GM12865 (cell line): Measurements from ENCODE around the gene TIAL1.
"Not testable (repeated sequence)": the region's sequence is repeated elsewhere in the genome, so short reads cannot be mapped to it uniquely, and the experiment has no call there.

Experiments
- DNase-seq: peaks from one replicate; pipeline ENCODE4 v3.0.0; 2010; ENCODE audit warnings: low read depth
- H3K4me3 ChIP-seq: 2 replicates; pipeline ENCODE4 v1.5.1; 2011; ENCODE audit warnings: mild to moderate bottlenecking, low read depth, low read length, control low read depth
- TF ChIP-seq, protein P1 (sequence below): IDR thresholded peaks from 2 replicates; pipeline ENCODE4 v1.5.1; 2011; ENCODE audit warnings: low read length, control low read depth, low read depth, inconsistent platforms; ENCODE audit not compliant: insufficient read depth; ENCODE audit errors: missing control alignments

TIAL1 gene

DNA sequence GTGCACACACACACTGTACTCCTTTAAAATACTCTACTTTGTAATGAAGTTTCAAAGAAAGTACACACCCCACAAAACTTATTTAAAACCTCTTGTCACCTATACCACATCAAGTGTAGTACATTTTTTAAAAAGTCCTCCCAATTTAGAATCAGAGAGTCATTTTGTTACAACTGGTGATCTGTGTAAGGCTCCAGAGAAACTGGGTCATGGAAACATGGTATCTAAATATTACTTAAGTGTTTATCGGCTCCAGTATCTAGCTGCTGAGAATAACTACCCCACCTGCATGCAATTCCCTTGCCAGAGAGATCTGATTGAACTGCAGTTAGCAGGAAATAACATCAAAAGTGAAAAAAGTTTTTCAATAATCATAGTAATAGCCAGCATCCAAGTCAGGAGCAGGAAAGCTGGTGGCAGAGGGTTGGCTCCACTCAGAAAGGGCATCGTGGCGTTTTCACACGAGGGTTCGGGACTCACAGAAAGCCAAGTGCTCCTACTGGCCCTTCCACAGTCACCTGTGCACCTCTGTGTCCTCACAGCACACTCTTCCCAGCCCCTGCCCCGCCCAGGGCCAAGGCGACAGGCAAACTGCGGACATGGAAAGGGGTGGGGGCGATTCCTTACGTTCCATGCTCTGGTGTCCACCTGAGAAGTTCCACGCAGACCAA lies 60.8 kb downstream of the TIAL1 start:
- no peak overlapping the region for H3K4me3 ChIP-seq
- TF ChIP-seq, protein P1, sequence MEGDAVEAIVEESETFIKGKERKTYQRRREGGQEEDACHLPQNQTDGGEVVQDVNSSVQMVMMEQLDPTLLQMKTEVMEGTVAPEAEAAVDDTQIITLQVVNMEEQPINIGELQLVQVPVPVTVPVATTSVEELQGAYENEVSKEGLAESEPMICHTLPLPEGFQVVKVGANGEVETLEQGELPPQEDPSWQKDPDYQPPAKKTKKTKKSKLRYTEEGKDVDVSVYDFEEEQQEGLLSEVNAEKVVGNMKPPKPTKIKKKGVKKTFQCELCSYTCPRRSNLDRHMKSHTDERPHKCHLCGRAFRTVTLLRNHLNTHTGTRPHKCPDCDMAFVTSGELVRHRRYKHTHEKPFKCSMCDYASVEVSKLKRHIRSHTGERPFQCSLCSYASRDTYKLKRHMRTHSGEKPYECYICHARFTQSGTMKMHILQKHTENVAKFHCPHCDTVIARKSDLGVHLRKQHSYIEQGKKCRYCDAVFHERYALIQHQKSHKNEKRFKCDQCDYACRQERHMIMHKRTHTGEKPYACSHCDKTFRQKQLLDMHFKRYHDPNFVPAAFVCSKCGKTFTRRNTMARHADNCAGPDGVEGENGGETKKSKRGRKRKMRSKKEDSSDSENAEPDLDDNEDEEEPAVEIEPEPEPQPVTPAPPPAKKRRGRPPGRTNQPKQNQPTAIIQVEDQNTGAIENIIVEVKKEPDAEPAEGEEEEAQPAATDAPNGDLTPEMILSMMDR, result no peak
- no peak for DNase-seq

DNA sequence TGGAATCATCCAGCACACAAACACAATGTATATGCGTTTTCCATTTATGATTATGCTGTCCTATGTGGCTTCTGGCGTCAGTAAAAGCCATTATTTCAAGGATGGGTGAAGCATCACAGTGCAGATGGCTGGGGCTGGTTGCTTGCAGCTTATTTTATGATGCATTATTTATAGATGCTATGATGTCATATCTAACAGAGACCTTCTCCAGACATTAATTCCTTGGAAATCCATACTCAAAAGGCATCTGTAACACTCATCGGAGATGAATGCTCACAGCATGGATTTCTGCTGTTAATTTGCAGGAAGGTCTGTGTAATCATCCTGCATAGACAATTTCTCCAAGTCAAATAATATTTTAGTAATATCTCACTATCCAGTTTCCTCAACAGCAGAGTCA lies 61.5 kb downstream of the TIAL1 start:
- DNase-seq, result no peak
- no peak overlapping the region for H3K4me3 ChIP-seq
- TF ChIP-seq, protein P1, result no peak

DNA sequence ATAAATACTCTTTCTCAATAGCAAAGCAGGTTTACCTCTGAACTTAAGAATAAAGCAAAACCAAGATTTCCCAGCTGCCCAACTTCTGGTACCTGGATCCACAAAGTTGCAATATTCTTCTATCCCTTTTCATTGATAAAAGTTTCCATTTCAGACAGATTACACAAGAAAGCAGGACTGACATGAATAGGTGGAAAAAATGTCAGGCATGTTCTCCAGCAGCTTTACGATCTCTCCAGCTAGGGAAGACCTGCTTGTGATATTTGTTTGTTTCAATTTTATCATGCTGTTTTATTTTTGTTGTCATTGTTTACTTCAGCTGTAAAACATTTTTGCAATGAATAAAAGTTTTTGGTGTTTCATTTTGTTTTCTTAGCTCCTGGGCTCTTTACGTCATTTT lies 63.3 kb downstream of the TIAL1 start:
- no peak for DNase-seq
- no peak overlapping the region for H3K4me3 ChIP-seq
- TF ChIP-seq, protein P1, result no peak

DNA sequence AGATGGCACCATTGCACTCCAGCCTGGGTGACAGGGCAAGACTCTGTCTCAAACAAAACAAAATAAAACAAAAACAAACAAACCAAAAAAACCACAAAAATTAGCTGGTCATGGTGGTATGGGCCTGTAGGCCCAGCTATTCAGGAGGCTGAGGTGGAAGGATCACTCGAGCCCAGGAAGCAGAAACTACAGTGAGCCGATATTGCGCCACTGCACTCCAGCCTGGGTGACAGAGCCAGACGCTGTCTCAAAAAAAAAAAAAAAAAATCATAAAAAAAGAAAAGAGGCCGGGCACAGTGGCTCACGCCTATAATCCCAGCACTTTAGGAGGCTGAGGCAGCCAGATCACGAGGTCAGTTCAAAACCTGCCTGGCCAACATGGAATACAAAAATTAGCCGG lies 64.0 kb downstream of the TIAL1 start:
- H3K4me3 ChIP-seq, DNase-seq: not testable (repeated sequence)

GRCh38 chr10:119532251-119532650 lies 64.5 kb downstream of the TIAL1 start:
- H3K4me3 ChIP-seq, DNase-seq: not testable (repeated sequence)

GRCh38 chr10:119531067-119531466 lies 65.7 kb downstream of the TIAL1 start:
- no peak for DNase-seq
- TF ChIP-seq, protein P1, result no peak

GRCh38 chr10:119528663-119529237 lies 68.0 kb downstream of the TIAL1 start:
- DNase-seq, H3K4me3 ChIP-seq: not testable (repeated sequence)

More at GRCh38 chr10:119531067-119531466, 65.7 kb downstream of the TIAL1 start:
- H3K4me3 ChIP-seq, result no peak overlapping the region

DNA sequence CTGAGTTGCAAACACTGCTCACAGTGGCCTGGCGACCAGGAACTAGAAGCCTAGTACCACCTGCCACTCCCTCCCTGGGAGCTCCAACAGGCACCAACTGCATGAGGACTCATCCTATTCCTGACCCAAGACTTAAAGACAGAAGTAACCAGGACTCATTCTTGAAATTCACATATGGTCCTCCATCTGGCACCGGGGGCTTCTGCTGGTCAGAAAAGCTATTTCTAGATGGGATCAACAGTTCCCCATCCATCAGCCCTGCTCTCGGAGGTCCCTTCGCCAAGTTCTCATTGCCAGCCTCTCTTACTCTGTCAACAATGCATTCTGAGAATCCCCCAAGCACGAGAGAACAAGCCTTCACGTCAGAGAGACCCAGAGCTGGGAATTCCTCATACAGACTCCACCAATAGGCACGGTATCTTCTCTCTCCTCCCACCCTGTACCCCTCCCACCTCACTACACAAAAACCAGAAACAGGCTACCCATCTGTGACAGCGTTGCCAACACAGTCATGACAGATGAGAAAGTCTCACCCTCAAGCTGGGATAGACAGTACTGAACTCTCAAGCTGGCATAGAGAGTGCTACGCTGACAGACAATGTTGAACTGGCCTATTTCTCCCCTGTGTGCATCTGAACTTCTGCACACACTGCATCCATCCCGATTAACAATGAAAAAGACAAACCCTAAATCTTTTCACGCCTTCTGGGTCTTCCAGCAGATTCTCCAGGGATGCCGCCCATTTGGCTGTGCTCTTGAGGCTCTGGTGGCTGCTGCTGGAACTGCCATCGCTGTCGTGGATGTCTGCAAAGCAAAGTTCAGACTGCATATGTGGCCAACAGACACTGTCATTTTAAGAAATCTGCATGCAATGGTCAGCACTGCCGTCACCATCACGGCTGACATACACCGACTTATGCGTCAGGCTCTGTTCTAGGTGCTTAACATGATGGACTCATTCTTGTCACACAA lies 69.9 kb downstream of the TIAL1 start:
- DNase-seq, result no peak
- TF ChIP-seq, protein P1, result no peak
- H3K4me3 ChIP-seq, result no peak overlapping the region
